SK-N-SH (cell line): ENCODE data around the gene GRIA1.

Experiments used
- CHD2 ChIP-seq: fragments of 150-350 bp; IDR thresholded peaks from 2 replicates; pipeline ENCODE4 v1.6.1; 2018; ENCODE audit warnings: low read length; ENCODE audit not compliant: partially characterized antibody
- EP300 ChIP-seq, 2 experiments: IDR thresholded peaks; 2 replicates each; pipeline versions ENCODE4 v1.4.0 to v1.6.1; 2012; ENCODE audit warnings: borderline replicate concordance in 1 of 2, low read depth in 1 of 2, low read length in 1 of 2
- GABPA ChIP-seq: IDR thresholded peaks from 2 replicates; pipeline ENCODE4 v1.4.0; 2012; ENCODE audit warnings: low read depth, mild to moderate bottlenecking
- MEF2A ChIP-seq: IDR thresholded peaks from 2 replicates; pipeline ENCODE4 v1.4.0; 2012; ENCODE audit warnings: low read depth, borderline replicate concordance
- NRF1 ChIP-seq: IDR thresholded peaks from 2 replicates; pipeline ENCODE4 v1.6.1; 2012; ENCODE audit warnings: low read depth, mild to moderate bottlenecking, low read length
- POLR2AphosphoS5 ChIP-seq: IDR thresholded peaks from 2 replicates; pipeline ENCODE4 v1.6.1; 2012; ENCODE audit warnings: low read depth, low read length
- TF ChIP-seq, protein P1 (sequence below): IDR thresholded peaks from 2 replicates; pipeline ENCODE4; 2012
- TF ChIP-seq, protein P2 (sequence below): fragments of 200-600 bp; sonication (generic); IDR thresholded peaks from 2 replicates; pipeline ENCODE4 v1.6.1; 2017; ENCODE audit warnings: antibody characterized with exemption, mild to moderate bottlenecking, moderate library complexity
- TF ChIP-seq, protein P3 (sequence below): IDR thresholded peaks from 2 replicates; pipeline ENCODE4 v1.4.0; 2012; ENCODE audit warnings: low read depth, borderline replicate concordance
- TF ChIP-seq, protein P4 (sequence below): IDR thresholded peaks from 2 replicates; pipeline ENCODE4 v1.4.0; 2012; ENCODE audit warnings: low read depth

DNA sequence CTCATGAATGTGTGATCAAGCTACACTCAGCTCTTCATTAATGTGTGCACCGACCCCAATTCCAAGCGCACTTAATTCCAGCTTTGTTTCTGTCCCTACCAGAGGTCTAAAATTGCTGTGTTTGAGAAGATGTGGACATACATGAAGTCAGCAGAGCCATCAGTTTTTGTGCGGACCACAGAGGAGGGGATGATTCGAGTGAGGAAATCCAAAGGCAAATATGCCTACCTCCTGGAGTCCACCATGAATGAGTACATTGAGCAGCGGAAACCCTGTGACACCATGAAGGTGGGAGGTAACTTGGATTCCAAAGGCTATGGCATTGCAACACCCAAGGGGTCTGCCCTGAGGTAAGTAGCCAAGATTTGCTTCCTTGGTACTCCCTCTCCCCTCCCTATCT lies 279.6 kb downstream of the GRIA1 start:
- TF ChIP-seq, protein P1, sequence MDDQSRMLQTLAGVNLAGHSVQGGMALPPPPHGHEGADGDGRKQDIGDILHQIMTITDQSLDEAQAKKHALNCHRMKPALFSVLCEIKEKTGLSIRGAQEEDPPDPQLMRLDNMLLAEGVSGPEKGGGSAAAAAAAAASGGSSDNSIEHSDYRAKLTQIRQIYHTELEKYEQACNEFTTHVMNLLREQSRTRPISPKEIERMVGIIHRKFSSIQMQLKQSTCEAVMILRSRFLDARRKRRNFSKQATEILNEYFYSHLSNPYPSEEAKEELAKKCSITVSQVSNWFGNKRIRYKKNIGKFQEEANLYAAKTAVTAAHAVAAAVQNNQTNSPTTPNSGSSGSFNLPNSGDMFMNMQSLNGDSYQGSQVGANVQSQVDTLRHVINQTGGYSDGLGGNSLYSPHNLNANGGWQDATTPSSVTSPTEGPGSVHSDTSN = no peak
- no peak for TF ChIP-seq CHD2
- TF ChIP-seq, protein P2, sequence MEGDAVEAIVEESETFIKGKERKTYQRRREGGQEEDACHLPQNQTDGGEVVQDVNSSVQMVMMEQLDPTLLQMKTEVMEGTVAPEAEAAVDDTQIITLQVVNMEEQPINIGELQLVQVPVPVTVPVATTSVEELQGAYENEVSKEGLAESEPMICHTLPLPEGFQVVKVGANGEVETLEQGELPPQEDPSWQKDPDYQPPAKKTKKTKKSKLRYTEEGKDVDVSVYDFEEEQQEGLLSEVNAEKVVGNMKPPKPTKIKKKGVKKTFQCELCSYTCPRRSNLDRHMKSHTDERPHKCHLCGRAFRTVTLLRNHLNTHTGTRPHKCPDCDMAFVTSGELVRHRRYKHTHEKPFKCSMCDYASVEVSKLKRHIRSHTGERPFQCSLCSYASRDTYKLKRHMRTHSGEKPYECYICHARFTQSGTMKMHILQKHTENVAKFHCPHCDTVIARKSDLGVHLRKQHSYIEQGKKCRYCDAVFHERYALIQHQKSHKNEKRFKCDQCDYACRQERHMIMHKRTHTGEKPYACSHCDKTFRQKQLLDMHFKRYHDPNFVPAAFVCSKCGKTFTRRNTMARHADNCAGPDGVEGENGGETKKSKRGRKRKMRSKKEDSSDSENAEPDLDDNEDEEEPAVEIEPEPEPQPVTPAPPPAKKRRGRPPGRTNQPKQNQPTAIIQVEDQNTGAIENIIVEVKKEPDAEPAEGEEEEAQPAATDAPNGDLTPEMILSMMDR = no peak
- TF ChIP-seq, protein P3, sequence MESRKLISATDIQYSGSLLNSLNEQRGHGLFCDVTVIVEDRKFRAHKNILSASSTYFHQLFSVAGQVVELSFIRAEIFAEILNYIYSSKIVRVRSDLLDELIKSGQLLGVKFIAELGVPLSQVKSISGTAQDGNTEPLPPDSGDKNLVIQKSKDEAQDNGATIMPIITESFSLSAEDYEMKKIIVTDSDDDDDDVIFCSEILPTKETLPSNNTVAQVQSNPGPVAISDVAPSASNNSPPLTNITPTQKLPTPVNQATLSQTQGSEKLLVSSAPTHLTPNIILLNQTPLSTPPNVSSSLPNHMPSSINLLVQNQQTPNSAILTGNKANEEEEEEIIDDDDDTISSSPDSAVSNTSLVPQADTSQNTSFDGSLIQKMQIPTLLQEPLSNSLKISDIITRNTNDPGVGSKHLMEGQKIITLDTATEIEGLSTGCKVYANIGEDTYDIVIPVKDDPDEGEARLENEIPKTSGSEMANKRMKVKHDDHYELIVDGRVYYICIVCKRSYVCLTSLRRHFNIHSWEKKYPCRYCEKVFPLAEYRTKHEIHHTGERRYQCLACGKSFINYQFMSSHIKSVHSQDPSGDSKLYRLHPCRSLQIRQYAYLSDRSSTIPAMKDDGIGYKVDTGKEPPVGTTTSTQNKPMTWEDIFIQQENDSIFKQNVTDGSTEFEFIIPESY = no peak
- no peak for TF ChIP-seq GABPA
- no peak for TF ChIP-seq EP300 (IDR thresholded peaks at IDR 0.05; ENCODE audit: borderline replicate concordance in 1 of 2, low read depth in 1 of 2, low read length in 1 of 2)
- TF ChIP-seq, protein P4, sequence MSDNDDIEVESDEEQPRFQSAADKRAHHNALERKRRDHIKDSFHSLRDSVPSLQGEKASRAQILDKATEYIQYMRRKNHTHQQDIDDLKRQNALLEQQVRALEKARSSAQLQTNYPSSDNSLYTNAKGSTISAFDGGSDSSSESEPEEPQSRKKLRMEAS = no peak
- no peak for TF ChIP-seq MEF2A
- TF ChIP-seq NRF1 = no peak
- TF ChIP-seq POLR2AphosphoS5 = no peak
